Parathyroid adenoma (tissue), 2 donors: ENCODE measurements around the gene KIF25.
"Not testable (repeated sequence)": the region's sequence is repeated elsewhere in the genome, so short reads cannot be mapped to it uniquely, and the experiment has no call there.

ENCODE experiments used
- H2AFZ ChIP-seq: fragments of 300-600 bp; sonication (generic); one replicate; pipeline ENCODE4 v1.7.0; 2017; ENCODE audit warnings: antibody characterized with exemption, mild to moderate bottlenecking
- H3K27ac ChIP-seq: fragments of 300-600 bp; sonication (generic); one replicate; pipeline ENCODE4 v1.7.0; 2017
- H3K27me3 ChIP-seq: fragments of 300-600 bp; sonication (generic); one replicate; pipeline ENCODE4 v1.7.0; 2017; ENCODE audit warnings: low read length; ENCODE audit not compliant: control insufficient read depth, insufficient read depth
- H3K36me3 ChIP-seq: fragments of 300-600 bp; sonication (generic); one replicate; pipeline ENCODE4 v1.7.0; 2017; ENCODE audit warnings: low read length; ENCODE audit not compliant: control insufficient read depth, insufficient read depth
- H3K4me1 ChIP-seq: fragments of 300-600 bp; sonication (generic); one replicate; pipeline ENCODE4 v1.7.0; 2017; ENCODE audit warnings: control low read depth
- H3K4me2 ChIP-seq: fragments of 300-600 bp; sonication (generic); one replicate; pipeline ENCODE4 v1.7.0; 2017; ENCODE audit warnings: low read length
- H3K4me3 ChIP-seq: fragments of 300-600 bp; sonication (generic); one replicate; pipeline ENCODE4 v1.7.0; 2017; ENCODE audit warnings: low read depth, low read length
- H3K79me2 ChIP-seq: fragments of 300-600 bp; sonication (generic); one replicate; pipeline ENCODE4 v1.7.0; 2017; ENCODE audit warnings: control low read depth
- H3K9ac ChIP-seq: fragments of 300-600 bp; sonication (generic); one replicate; pipeline ENCODE4 v1.7.0; 2017; ENCODE audit warnings: mild to moderate bottlenecking
- H3K9me3 ChIP-seq: fragments of 300-600 bp; sonication (generic); one replicate; pipeline ENCODE4 v1.7.0; 2017; ENCODE audit warnings: low read length; ENCODE audit not compliant: control insufficient read depth
- TF ChIP-seq, protein P1 (sequence below): fragments of 300-600 bp; sonication (generic); IDR thresholded peaks from one replicate; pipeline ENCODE4 v1.7.0; 2017; ENCODE audit warnings: antibody characterized with exemption, mild to moderate bottlenecking
- donor health status: primary hyperparathyroidism.

The KIF25 gene

DNA sequence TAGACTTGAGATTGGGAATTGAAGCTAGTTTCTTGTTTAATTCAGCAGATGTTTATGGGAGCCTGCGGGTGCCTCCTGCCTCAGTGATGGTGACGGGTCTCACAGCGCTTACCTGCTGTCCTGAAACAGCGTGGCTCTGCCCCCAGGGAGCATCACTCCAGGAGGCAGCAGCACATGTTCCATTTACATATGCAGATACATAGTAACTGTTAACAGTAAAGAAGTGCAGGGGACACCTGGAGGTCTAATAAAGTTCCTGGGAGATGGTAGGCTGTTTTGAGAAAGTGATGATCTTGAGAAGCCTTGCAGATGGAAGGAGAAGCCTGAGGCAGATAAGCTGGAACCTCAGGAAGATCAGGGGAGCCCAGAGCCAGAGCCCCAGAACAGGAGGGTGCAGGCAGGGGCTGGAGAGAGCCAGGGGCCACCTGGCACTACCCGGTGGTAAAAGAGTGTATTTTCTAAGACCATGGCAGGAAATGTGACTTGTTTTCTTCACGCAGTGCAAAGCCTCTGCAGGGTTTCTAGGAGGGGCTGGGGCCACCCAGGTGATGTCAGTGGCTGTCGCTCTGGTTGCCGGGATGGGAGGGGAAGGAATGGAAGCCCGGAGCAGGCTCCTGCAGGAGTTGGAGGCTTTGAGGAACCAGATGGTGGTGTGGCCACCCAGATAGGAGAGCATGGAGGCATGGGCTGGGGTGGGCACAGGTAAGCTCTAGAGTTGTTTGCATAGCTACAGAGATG, 24.2 kb upstream of the KIF25 start:
- H3K9me3 ChIP-seq = no peaks in the 10 kb centered on the region
- no peak overlapping the region for H2AFZ ChIP-seq
- no peak overlapping the region for H3K4me3 ChIP-seq
- no peak overlapping the region for H3K9ac ChIP-seq
- TF ChIP-seq, protein P1, sequence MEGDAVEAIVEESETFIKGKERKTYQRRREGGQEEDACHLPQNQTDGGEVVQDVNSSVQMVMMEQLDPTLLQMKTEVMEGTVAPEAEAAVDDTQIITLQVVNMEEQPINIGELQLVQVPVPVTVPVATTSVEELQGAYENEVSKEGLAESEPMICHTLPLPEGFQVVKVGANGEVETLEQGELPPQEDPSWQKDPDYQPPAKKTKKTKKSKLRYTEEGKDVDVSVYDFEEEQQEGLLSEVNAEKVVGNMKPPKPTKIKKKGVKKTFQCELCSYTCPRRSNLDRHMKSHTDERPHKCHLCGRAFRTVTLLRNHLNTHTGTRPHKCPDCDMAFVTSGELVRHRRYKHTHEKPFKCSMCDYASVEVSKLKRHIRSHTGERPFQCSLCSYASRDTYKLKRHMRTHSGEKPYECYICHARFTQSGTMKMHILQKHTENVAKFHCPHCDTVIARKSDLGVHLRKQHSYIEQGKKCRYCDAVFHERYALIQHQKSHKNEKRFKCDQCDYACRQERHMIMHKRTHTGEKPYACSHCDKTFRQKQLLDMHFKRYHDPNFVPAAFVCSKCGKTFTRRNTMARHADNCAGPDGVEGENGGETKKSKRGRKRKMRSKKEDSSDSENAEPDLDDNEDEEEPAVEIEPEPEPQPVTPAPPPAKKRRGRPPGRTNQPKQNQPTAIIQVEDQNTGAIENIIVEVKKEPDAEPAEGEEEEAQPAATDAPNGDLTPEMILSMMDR = no peak
- no peaks in the 10 kb centered on the region for H3K27me3 ChIP-seq
- no peak overlapping the region for H3K4me2 ChIP-seq
- no peaks in the 10 kb centered on the region for H3K4me1 ChIP-seq
- H3K79me2 ChIP-seq = no peaks in the 10 kb centered on the region
- H3K36me3 ChIP-seq = peaks cover 3% of the 10 kb centered on the region
- H3K27ac ChIP-seq = no peak overlapping the region

- Histone ChIP-seq H3K27me3 (no peaks in the 10 kb centered on the region), H3K27ac (no peak overlapping the region), H3K9ac (no peak overlapping the region), H3K4me3 (no peak overlapping the region), H3K4me2 (no peak overlapping the region), H3K79me2 (no peaks in the 10 kb centered on the region), H3K36me3 (peaks cover 3% of the 10 kb centered on the region), H3K9me3 (no peaks in the 10 kb centered on the region), H3K4me1 (no peaks in the 10 kb centered on the region), H2AFZ (no peak overlapping the region)
- TF ChIP-seq, protein P1 = no peak
These were observed 22.7 kb upstream of the KIF25 start for GRCh38 chr6:167974640-167975344.

GRCh38 chr6:167975458-167975857, 22.0 kb upstream of the KIF25 start:
- no peak overlapping the region for H3K27ac ChIP-seq
- H3K9me3 ChIP-seq = no peaks in the 10 kb centered on the region
- TF ChIP-seq, protein P1 = no peak
- no peaks in the 10 kb centered on the region for H3K4me1 ChIP-seq
- no peaks in the 10 kb centered on the region for H3K79me2 ChIP-seq
- no peak overlapping the region for H2AFZ ChIP-seq
- peaks cover 3% of the 10 kb centered on the region for H3K36me3 ChIP-seq
- H3K4me2 ChIP-seq = no peak overlapping the region
- H3K4me3 ChIP-seq = no peak overlapping the region
- H3K27me3 ChIP-seq = no peaks in the 10 kb centered on the region
- no peak overlapping the region for H3K9ac ChIP-seq

- H3K9me3 ChIP-seq, H3K79me2 ChIP-seq, H3K36me3 ChIP-seq, H3K4me1 ChIP-seq, H2AFZ ChIP-seq, H3K9ac ChIP-seq, H3K27ac ChIP-seq, H3K4me3 ChIP-seq, H3K4me2 ChIP-seq, H3K27me3 ChIP-seq: not testable (repeated sequence)
These were observed 21.3 kb upstream of the KIF25 start for GRCh38 chr6:167976116-167976657.

GRCh38 chr6:167976708-167977107, 20.8 kb upstream of the KIF25 start:
- Histone ChIP-seq H3K9ac (no peak overlapping the region), H3K27me3 (no peaks in the 10 kb centered on the region), H3K36me3 (peaks cover under 1% of the 10 kb centered on the region), H2AFZ (no peak overlapping the region), H3K27ac (no peak overlapping the region), H3K4me3 (no peak overlapping the region), H3K4me2 (no peak overlapping the region), H3K79me2 (no peaks in the 10 kb centered on the region), H3K4me1 (no peaks in the 10 kb centered on the region), H3K9me3 (no peaks in the 10 kb centered on the region)
- TF ChIP-seq, protein P1 = no peak
